WERI-Rb-1 (cell line): ENCODE results near the gene DNAJB11.

Source experiments
- DNase-seq: peaks from one replicate; pipeline ENCODE4 v3.0.0-alpha.2; 2020
- H3K27ac ChIP-seq: fragments of 250-450 bp; sonication (Bioruptor Pico); 2 replicates; pipeline ENCODE4 v1.5.1; 2020; ENCODE audit warnings: mild to moderate bottlenecking, moderate library complexity
- H3K27me3 ChIP-seq: fragments of 250-450 bp; sonication (Bioruptor Pico); 2 replicates; pipeline ENCODE4 v1.5.1; 2021; ENCODE audit warnings: mild to moderate bottlenecking, low read depth, moderate library complexity; ENCODE audit not compliant: insufficient read depth, severe bottlenecking
- H3K36me3 ChIP-seq: fragments of 250-450 bp; sonication (Bioruptor Pico); 2 replicates; pipeline ENCODE4 v1.5.1; 2020; ENCODE audit warnings: mild to moderate bottlenecking, moderate library complexity
- H3K4me3 ChIP-seq: 2 replicates; pipeline ENCODE4 v1.5.1; 2011; ENCODE audit warnings: low read depth, mild to moderate bottlenecking, control low read depth, low read length
- H3K9me3 ChIP-seq: fragments of 250-450 bp; sonication (Bioruptor Pico); 2 replicates; pipeline ENCODE4 v1.5.1; 2021; ENCODE audit warnings: mild to moderate bottlenecking, moderate library complexity; ENCODE audit not compliant: severe bottlenecking
- TF ChIP-seq, protein P1 (sequence below): IDR thresholded peaks from 2 replicates; pipeline ENCODE4 v1.5.1; 2011; ENCODE audit warnings: low read depth, mild to moderate bottlenecking, control low read depth, inconsistent platforms, low read length

The DNAJB11 gene

DNA sequence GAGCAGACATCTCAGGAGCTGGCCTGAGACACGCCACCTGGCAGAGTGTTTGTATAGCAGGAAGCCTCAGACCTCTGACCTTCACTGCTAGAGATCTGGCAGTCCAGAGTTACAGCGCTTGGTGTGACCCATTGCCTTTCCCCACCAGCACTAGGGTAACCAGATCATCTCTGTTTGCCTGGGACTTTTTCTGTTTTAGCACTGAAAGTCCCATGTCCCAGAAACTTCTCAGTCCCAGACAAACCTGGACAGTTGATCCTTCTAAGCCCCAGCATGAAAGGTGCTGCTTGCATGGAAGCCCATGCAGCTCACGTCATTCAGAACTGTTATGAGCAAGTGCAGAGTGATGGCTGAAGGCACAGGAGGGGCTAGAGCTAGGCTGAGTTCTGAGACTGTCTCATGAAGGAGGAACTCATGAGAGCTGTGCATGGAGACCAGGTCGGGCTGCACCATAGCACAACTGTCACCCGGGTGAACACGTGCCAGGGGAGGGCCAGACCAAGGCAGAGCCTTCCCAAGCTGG, 24.1 kb downstream of the DNAJB11 start:
- no peak for DNase-seq
- no peaks in the 10 kb centered on the region for H3K27me3 ChIP-seq
- no peaks in the 10 kb centered on the region for H3K9me3 ChIP-seq
- TF ChIP-seq, protein P1, sequence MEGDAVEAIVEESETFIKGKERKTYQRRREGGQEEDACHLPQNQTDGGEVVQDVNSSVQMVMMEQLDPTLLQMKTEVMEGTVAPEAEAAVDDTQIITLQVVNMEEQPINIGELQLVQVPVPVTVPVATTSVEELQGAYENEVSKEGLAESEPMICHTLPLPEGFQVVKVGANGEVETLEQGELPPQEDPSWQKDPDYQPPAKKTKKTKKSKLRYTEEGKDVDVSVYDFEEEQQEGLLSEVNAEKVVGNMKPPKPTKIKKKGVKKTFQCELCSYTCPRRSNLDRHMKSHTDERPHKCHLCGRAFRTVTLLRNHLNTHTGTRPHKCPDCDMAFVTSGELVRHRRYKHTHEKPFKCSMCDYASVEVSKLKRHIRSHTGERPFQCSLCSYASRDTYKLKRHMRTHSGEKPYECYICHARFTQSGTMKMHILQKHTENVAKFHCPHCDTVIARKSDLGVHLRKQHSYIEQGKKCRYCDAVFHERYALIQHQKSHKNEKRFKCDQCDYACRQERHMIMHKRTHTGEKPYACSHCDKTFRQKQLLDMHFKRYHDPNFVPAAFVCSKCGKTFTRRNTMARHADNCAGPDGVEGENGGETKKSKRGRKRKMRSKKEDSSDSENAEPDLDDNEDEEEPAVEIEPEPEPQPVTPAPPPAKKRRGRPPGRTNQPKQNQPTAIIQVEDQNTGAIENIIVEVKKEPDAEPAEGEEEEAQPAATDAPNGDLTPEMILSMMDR = no peak
- H3K27ac ChIP-seq = no peak overlapping the region
- no peak overlapping the region for H3K4me3 ChIP-seq
- H3K36me3 ChIP-seq = no peaks in the 10 kb centered on the region

DNA sequence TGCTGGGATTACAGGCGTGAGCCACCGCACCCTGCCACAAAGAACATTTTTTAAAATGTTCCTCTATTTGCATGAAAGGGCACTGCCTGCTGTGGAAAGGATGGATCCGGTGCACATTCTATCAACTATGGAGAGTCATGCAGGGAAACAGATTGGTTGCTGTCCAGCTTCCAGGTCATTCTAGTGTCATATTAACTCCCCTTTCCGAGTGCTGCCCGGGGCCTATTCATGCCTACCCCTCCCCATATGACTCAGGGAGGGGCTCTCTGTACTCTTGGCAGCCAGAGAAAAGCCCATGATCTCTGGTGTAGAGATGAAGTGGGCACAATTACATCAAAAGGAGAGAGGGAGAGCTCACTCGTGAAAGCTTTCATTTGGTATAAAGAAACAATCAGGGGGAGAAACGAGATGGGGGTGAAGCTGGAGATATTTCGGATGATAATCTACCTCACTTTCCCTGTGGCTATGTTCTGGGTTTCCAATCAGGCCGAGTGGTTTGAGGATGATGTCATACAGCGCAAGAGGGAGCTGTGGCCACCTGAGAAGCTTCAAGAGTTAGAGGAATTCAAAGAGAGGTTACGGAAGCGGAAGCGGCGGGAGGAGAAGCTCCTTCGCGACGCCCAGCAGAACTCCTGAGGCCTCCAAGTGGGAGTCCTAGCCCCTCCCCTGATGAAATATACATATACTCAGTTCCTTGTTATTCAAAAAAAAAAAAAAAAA, 26.2 kb downstream of the DNAJB11 start:
- Histone ChIP-seq H3K4me3 (no peak overlapping the region), H3K27ac (no peak overlapping the region), H3K27me3 (no peaks in the 10 kb centered on the region), H3K36me3 (no peaks in the 10 kb centered on the region), H3K9me3 (no peaks in the 10 kb centered on the region)
- no peak for DNase-seq
- TF ChIP-seq, protein P1 = no peak

DNA sequence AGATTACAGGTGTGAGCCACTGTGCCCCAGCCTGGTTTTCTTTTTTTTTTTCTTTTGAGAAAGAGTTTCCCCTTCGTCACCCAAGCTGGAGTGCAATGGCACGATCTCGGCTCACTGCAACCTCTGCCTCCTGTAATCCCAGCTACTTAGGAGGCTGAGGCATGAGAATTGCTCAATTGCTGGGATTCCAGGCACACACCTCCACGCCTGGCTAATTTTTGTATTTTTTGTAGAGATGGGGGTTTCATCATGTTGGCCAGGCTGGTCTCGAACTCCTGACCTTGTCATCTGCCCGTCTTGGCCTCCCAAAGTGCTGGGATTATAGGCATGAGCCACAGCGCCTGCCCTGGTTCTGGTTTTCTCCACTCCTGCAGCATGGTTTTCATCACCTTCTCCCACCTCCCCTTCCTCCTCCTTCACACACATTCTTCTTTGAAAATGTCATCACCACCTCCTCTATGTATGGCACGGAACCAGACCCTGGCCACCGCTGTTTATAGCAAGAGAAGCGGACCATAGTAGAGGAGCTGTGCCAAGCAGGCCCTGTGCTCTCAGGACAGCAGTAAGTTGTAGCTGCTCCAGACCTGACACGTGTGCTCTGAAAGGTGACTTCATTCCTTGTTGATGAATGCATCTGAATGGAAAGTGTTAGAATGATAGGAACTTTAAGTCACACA, 27.7 kb downstream of the DNAJB11 start:
- Histone ChIP-seq H3K9me3 (no peaks in the 10 kb centered on the region), H3K27me3 (no peaks in the 10 kb centered on the region), H3K36me3 (no peaks in the 10 kb centered on the region), H3K27ac (no peak overlapping the region), H3K4me3 (no peak overlapping the region)
- TF ChIP-seq, protein P1 = no peak
- DNase-seq = no peak

DNA sequence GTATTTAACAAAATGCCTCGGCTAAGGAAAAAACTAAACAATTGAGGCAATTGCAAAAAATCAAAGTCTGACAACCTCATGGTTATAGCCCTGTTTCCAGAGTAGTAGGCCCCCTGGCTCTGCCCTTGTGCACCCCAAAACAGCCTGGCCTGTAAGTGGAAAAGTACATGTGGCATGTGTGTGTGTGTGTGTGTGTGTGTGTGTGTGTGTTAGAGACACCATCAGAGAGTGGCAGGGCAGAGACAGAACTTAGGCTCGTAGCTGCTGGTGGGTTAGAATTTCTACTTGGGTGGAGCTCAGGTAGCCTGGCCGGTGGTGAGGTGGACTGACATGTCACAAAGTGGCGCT, 28.2 kb downstream of the DNAJB11 start:
- H3K27me3 ChIP-seq = no peaks in the 10 kb centered on the region
- TF ChIP-seq, protein P1 = no peak
- H3K9me3 ChIP-seq = no peaks in the 10 kb centered on the region
- H3K36me3 ChIP-seq = no peaks in the 10 kb centered on the region
- no peak for DNase-seq
- H3K4me3 ChIP-seq = no peak overlapping the region
- no peak overlapping the region for H3K27ac ChIP-seq

DNA sequence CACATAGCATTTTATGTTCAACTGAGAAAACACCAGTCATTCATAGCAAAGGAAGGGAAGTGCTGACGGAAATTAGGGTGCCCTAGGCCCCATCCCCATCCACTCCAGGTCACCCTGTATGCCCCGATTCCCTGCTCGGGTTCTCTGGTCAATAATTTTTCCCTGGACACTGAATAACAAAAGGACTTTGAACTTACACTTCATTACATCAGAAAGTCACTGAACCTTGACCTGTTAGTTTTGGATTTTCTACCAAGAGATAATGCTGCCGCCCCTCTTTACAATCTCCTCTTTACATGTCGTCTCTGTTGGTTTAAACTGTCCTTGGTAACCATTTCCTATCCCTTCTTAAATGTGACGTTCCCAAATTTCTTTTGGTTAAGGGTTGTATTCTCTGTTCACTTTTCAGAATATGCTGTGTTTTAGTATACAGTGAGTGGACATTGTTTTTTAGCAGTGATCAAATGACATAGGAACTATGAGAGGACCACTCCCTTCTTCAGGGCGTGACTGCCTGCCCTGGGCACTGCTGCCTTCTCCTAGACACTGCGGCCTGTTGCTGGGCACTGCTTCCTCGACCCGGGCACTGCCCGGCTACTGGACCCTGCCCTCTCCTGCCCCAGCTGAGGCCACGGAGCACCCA, 28.7 kb downstream of the DNAJB11 start:
- Histone ChIP-seq H3K4me3 (no peak overlapping the region), H3K27ac (no peak overlapping the region), H3K9me3 (no peaks in the 10 kb centered on the region), H3K36me3 (no peaks in the 10 kb centered on the region), H3K27me3 (no peaks in the 10 kb centered on the region)
- DNase-seq = no peak
- TF ChIP-seq, protein P1 = no peak
